Gastrocnemius medialis (tissue), 4 donors: ENCODE results near the gene HBS1L. TPM values are rescaled to one million over a fixed set of nuclear protein-coding genes. Genes with fewer than 3 reads are reported as not detected.
A peak's percentile ranks its signal among the peaks of the same experiment; 100 is the strongest.

Source experiments
- ATAC-seq, 2 donors: fragments of 150-250 bp; one replicate each; pipeline ENCODE4 v1.9.1; 2016
- DNase-seq, 2 donors: peaks; one replicate each; pipeline ENCODE4 v3.0.0-alpha.2; 2019
- H3K27ac ChIP-seq, 4 donors: fragments of 200-600 bp; sonication (generic); 1 replicate in 1 of 4; 2 replicates in 3 of 4; pipeline ENCODE4 v1.5.1; 2016 to 2018; ENCODE audit warnings: mild to moderate bottlenecking in 2 of 4, moderate library complexity in 1 of 4
- H3K27me3 ChIP-seq, 3 donors: fragments of 200-600 bp; sonication (generic) in 2 of 3; 1 replicate in 1 of 3; 2 replicates in 2 of 3; pipeline versions ENCODE4 v1.5.1 to v1.6.0; 2016 to 2019; ENCODE audit warnings: mild to moderate bottlenecking in 1 of 3, moderate library complexity in 1 of 3
- H3K36me3 ChIP-seq, 2 donors: fragments of 200-600 bp; sonication (generic) in 1 of 2; one replicate each; pipeline ENCODE4 v1.5.1; 2017 to 2018
- H3K4me1 ChIP-seq, 2 donors: fragments of 200-600 bp; sonication (generic) in 1 of 2; one replicate each; pipeline ENCODE4 v1.5.1; 2016 to 2017; ENCODE audit warnings: mild to moderate bottlenecking in 2 of 2
- H3K4me3 ChIP-seq, 4 donors: fragments of 200-600 bp; sonication (generic) in 3 of 4; 1 replicate in 1 of 4; 2 replicates in 3 of 4; pipeline ENCODE4 v1.5.1; 2016 to 2019; ENCODE audit warnings: mild to moderate bottlenecking in 2 of 4
- H3K9me3 ChIP-seq, 3 donors: fragments of 200-600 bp; sonication (generic) in 2 of 3; 1 replicate in 1 of 3; 2 replicates in 2 of 3; pipeline ENCODE4 v1.5.1; 2016 to 2019
- CTCF ChIP-seq, 5 experiments: fragments of 450-650 bp in 3 of 5; fragments of 200-600 bp in 2 of 5; sonication (generic) in 2 of 5; IDR thresholded peaks in 4 of 5; conservative IDR thresholded peaks in 1 of 5; 1 replicate in 4 of 5; 2 replicates in 1 of 5; pipeline ENCODE4 v1.5.1; 2016 to 2019; ENCODE audit warnings: antibody characterized with exemption in 5 of 5, mild to moderate bottlenecking in 3 of 5, moderate library complexity in 3 of 5
- POLR2A ChIP-seq, 2 donors: fragments of 450-650 bp; IDR thresholded peaks; one replicate each; pipeline ENCODE4 v1.6.1; 2017; ENCODE audit warnings: antibody characterized with exemption in 2 of 2, mild to moderate bottlenecking in 2 of 2, moderate library complexity in 2 of 2
- in situ Hi-C, 4 donors: fragments of 200-750 bp; cut with MboI; loops; one replicate each; pipeline versions ENCODE4 v1.15.0 to v1.8.0; 2017; ENCODE audit warnings: low sequenced_read_pairs in 4 of 4
- intact Hi-C: fragments of 100-400 bp; cut with DNase I; formaldehyde crosslinking; loops from one replicate; pipeline ENCODE4 v1.15.1; 2023; ENCODE audit warnings: low total_unique reads
- microRNA-seq, 2 donors: library from miRNA; unstranded; fragments of <30 nt; microRNA quantifications; one replicate each; pipeline ENCODE4, GENCODE V29; 2016; ENCODE audit warnings: borderline replicate concordance in 2 of 2
- total RNA-seq, 4 donors: library from RNA; depleted of rRNA; stranded (reverse); fragments of >200 nt; gene quantifications; one replicate each; pipeline versions ENCODE4 v1.1.0 to v1.2.3, GENCODE V29; 2016

Gene HBS1L
- total RNA-seq, 4 donors from 2014 or later: 97.9 to 139 (median 120) TPM

GRCh38 chr6:134920422-134920821, 134.2 kb downstream of the HBS1L start:
- DNase-seq: no peak
- in situ Hi-C loops: no loop called here
- intact Hi-C loops: no loop called here
- no peak for ATAC-seq
- TF ChIP-seq CTCF (IDR thresholded peaks at IDR 0.05 in 4 of 5, conservative IDR thresholded peaks at IDR 0.05 in 1 of 5) (no peak), POLR2A (IDR thresholded peaks at IDR 0.05) (no peak)
- H3K27me3 ChIP-seq: no peaks in the 10 kb centered on the region
- no peak overlapping the region for H3K4me3 ChIP-seq
- no peaks in the 10 kb centered on the region for H3K4me1 ChIP-seq
- H3K9me3 ChIP-seq: no peaks in the 10 kb centered on the region
- no peaks in the 10 kb centered on the region for H3K36me3 ChIP-seq
- H3K27ac ChIP-seq: no peak overlapping the region

DNA sequence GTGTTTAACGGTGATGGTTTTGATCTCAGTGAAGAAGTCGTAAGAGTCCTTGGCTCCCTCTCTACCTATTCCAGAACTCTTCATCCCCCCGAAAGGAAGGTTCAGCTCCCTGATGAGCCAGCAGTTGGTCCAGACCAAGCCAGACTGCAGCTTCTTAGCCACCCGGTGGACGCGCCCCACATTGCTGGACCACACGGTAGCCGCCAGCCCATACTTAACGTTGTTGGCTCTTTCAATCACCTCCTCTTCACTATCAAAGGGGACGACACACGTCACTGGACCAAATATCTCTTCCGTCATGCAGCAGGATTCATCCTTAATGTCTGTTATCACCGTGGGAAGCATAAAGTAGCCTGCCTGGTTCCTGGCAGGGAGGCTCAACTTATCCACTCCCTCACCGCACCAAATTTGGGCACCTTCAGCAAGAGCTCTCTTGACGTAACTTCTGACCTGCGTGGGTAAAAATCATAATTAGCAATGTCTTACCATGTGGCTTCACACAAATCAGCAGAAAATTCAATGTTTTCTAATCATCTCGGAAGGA, 136.1 kb downstream of the HBS1L start:
- Histone ChIP-seq H3K27me3 (no peaks in the 10 kb centered on the region), H3K9me3 (no peaks in the 10 kb centered on the region), H3K4me1 (no peaks in the 10 kb centered on the region), H3K36me3 (no peaks in the 10 kb centered on the region), H3K4me3 (no peak overlapping the region), H3K27ac (no peak overlapping the region)
- ATAC-seq: no peak
- DNase-seq: no peak
- intact Hi-C loops: no loop called here
- TF ChIP-seq POLR2A (IDR thresholded peaks at IDR 0.05): no peak
- no peak for TF ChIP-seq CTCF (IDR thresholded peaks at IDR 0.05 in 4 of 5, conservative IDR thresholded peaks at IDR 0.05 in 1 of 5)
- in situ Hi-C loops: no loop called here

DNA sequence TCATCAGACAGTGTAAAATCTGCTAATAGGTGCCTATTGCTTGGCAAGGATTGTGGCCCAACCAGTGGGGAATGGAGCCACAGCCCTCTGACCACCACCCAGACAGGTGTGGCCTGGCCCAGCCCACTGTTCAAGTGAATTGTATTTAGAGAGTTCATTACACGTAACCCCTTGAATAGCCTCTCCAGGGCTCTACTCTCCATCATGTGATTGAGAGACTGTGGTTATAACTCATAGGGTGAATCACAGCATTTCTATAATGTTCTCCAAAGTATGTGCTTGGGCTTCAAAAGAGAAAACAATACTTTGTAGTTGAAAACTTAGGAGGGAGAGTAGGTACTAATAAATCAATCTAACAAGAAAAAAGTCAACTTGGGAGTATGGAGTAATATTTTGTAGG, 143.1 kb downstream of the HBS1L start:
- no peak for ATAC-seq
- TF ChIP-seq POLR2A (IDR thresholded peaks at IDR 0.05): no peak
- TF ChIP-seq CTCF (IDR thresholded peaks at IDR 0.05 in 4 of 5, conservative IDR thresholded peaks at IDR 0.05 in 1 of 5): no peak
- Histone ChIP-seq H3K9me3 (no peaks in the 10 kb centered on the region), H3K4me1 (peaks cover 4 to 16% of the 10 kb centered on the region in 2 donors), H3K27me3 (no peaks in the 10 kb centered on the region), H3K36me3 (no peaks in the 10 kb centered on the region), H3K4me3 (no peak overlapping the region), H3K27ac (no peak overlapping the region)
- intact Hi-C loops (loop anchor here (1.0 kb wide), 1 partner anchor 10 kb away; no protein-coding TSS in a partner anchor), in situ Hi-C loops (no loop called here)
- DNase-seq: no peak

- intact Hi-C loops (no loop called here), in situ Hi-C loops (no loop called here)
- Histone ChIP-seq H3K36me3 (no peaks in the 10 kb centered on the region), H3K27ac (peak overlapping the region in 1 of 4 donors; percentile 82), H3K9me3 (no peaks in the 10 kb centered on the region), H3K4me1 (peaks cover 4 to 16% of the 10 kb centered on the region in 2 donors), H3K27me3 (no peaks in the 10 kb centered on the region), H3K4me3 (no peak overlapping the region)
- TF ChIP-seq POLR2A (IDR thresholded peaks at IDR 0.05) (no peak), CTCF (IDR thresholded peaks at IDR 0.05 in 4 of 5, conservative IDR thresholded peaks at IDR 0.05 in 1 of 5) (no peak)
- DNase-seq (no peak), ATAC-seq (no peak)
Measured at GRCh38 chr6:134910593-134910935, 144.1 kb downstream of the HBS1L start.

Small RNAs within 50 kb of the gene (microRNA-seq; reads per million reads assigned to microRNA genes)
- gene MIR3662: 0 reads per million in 2 donors

Other genes with a start within 250 kb of the HBS1L start
- 1 to 10 TPM in 1 of 4 donors, under 1 TPM in 2, not detected in 1; 0.55 to 2.1 (median 0.58) TPM for gene ALDH8A1, start 104.7 kb downstream of the HBS1L start, total RNA-seq
- gene MYB, start 126.5 kb upstream of the HBS1L start, total RNA-seq: under 1 TPM in 3 of 4 donors, not detected in 1; 0.13 to 0.16 (median 0.15) TPM